GM23338 (cell line): ENCODE data around the gene CPXM2. TPM values are rescaled to one million over a fixed set of nuclear protein-coding genes. Genes with fewer than 3 reads are reported as not detected.

Experiments
- ATAC-seq: fragments of 200-7000 bp; cut with Tn5 transposase; 3 replicates; pipeline ENCODE4 v1.9.1; 2020
- DNase-seq: peaks from one replicate; pipeline ENCODE4 v3.0.0-alpha.2; 2015; ENCODE audit warnings: low spot score
- H2AFZ ChIP-seq: fragments of 200-600 bp; sonication (generic); 2 replicates; pipeline ENCODE4 v1.8.0; 2016; ENCODE audit warnings: antibody characterized with exemption, mild to moderate bottlenecking, moderate library complexity
- H3F3A ChIP-seq: fragments of 200-600 bp; sonication (generic); replicated peaks from 2 replicates; pipeline ENCODE4 v1.8.0; 2017; ENCODE audit warnings: antibody characterized with exemption, mixed run types, low read depth
- H3K27ac ChIP-seq: fragments of 200-600 bp; sonication (generic); 2 replicates; pipeline ENCODE4 v1.6.1; 2016; ENCODE audit warnings: low read depth
- H3K27me3 ChIP-seq: fragments of 200-600 bp; sonication (generic); 2 replicates; pipeline ENCODE4 v1.8.0; 2016; ENCODE audit warnings: mild to moderate bottlenecking, mixed run types, moderate library complexity; ENCODE audit not compliant: insufficient read depth
- H3K36me3 ChIP-seq: fragments of 200-600 bp; sonication (generic); 2 replicates; pipeline ENCODE4 v1.8.0; 2016; ENCODE audit warnings: mild to moderate bottlenecking; ENCODE audit not compliant: insufficient read depth
- H3K4me1 ChIP-seq: fragments of 200-600 bp; sonication (generic); 2 replicates; pipeline ENCODE4 v1.8.0; 2016; ENCODE audit warnings: mild to moderate bottlenecking, moderate library complexity; ENCODE audit not compliant: insufficient read depth
- H3K4me2 ChIP-seq: fragments of 200-600 bp; sonication (generic); 2 replicates; pipeline ENCODE4 v1.7.1; 2017; ENCODE audit warnings: mixed run types
- H3K4me3 ChIP-seq: fragments of 200-600 bp; sonication (generic); 2 replicates; pipeline ENCODE4 v1.6.1; 2016; ENCODE audit warnings: mixed run types
- H3K79me2 ChIP-seq: fragments of 200-600 bp; sonication (generic); replicated peaks from 2 replicates; pipeline ENCODE4 v1.8.0; 2017; ENCODE audit warnings: mild to moderate bottlenecking; ENCODE audit not compliant: insufficient read depth
- H3K9me2 ChIP-seq: fragments of 200-600 bp; sonication (generic); 2 replicates; pipeline ENCODE4 v1.8.0; 2017; ENCODE audit not compliant: insufficient read depth
- H4K20me1 ChIP-seq: fragments of 200-600 bp; sonication (generic); replicated peaks from 2 replicates; pipeline ENCODE4 v1.8.0; 2017; ENCODE audit warnings: mild to moderate bottlenecking; ENCODE audit not compliant: insufficient read depth
- H3K27ac Mint-ChIP-seq: 2 replicates; pipeline ENCODE4 v1.8.0; 2020; ENCODE audit warnings: inconsistent platforms, mild to moderate bottlenecking, moderate library complexity, mixed read lengths
- H3K27me3 Mint-ChIP-seq: 3 replicates; pipeline ENCODE4 v1.8.0; 2022; ENCODE audit warnings: low read depth, mild to moderate bottlenecking, moderate library complexity, mixed read lengths, inconsistent platforms; ENCODE audit not compliant: insufficient read depth, poor library complexity
- H3K36me3 Mint-ChIP-seq: 3 replicates; pipeline ENCODE4 v1.8.0; 2021; ENCODE audit warnings: low read depth, mild to moderate bottlenecking, inconsistent platforms, moderate library complexity, mixed read lengths
- H3K4me1 Mint-ChIP-seq: 3 replicates; pipeline ENCODE4 v1.8.0; 2020; ENCODE audit warnings: mild to moderate bottlenecking, inconsistent platforms, mixed read lengths
- H3K4me3 Mint-ChIP-seq: 3 replicates; pipeline ENCODE4 v1.8.0; 2021; ENCODE audit warnings: moderate library complexity, mild to moderate bottlenecking, inconsistent platforms, mixed read lengths
- H3K9me3 Mint-ChIP-seq: 3 replicates; pipeline ENCODE4 v1.8.0; 2020; ENCODE audit warnings: moderate library complexity, mild to moderate bottlenecking, inconsistent platforms, mixed read lengths
- CREB1 ChIP-seq: fragments of 250-450 bp; sonication (Bioruptor Pico); IDR thresholded peaks from 2 replicates; pipeline ENCODE4 v1.5.0; 2020; ENCODE audit warnings: low read depth, mild to moderate bottlenecking, moderate library complexity
- EZH2 ChIP-seq: fragments of 200-600 bp; sonication (generic); IDR thresholded peaks from one replicate; pipeline ENCODE4 v1.8.0; 2017; ENCODE audit warnings: antibody characterized with exemption, mild to moderate bottlenecking, low read depth; ENCODE audit not compliant: unreplicated experiment
- EZH2phosphoT487 ChIP-seq: fragments of 200-600 bp; sonication (generic); IDR thresholded peaks from one replicate; pipeline ENCODE4 v1.8.1; 2018; ENCODE audit warnings: antibody characterized with exemption; ENCODE audit not compliant: unreplicated experiment
- JUNB ChIP-seq: IDR thresholded peaks from one replicate; pipeline ENCODE4 v1.6.1; 2016; ENCODE audit warnings: antibody characterized with exemption; ENCODE audit not compliant: unreplicated experiment
- NANOG ChIP-seq: IDR thresholded peaks from 2 replicates; pipeline ENCODE4 v1.6.1; 2016; ENCODE audit warnings: antibody characterized with exemption, borderline replicate concordance
- POLR2AphosphoS5 ChIP-seq: IDR thresholded peaks from 2 replicates; pipeline ENCODE4 v1.6.1; 2016; ENCODE audit warnings: antibody characterized with exemption, low read depth
- STAT1 ChIP-seq: IDR thresholded peaks from one replicate; pipeline ENCODE4 v1.6.1; 2016; ENCODE audit warnings: antibody characterized with exemption; ENCODE audit not compliant: unreplicated experiment
- ZNF114 ChIP-seq: fragments of 250-450 bp; sonication (Bioruptor Pico); IDR thresholded peaks from 2 replicates; pipeline ENCODE4 v1.5.0; 2020; ENCODE audit warnings: mild to moderate bottlenecking, moderate library complexity
- ZNF331 ChIP-seq: fragments of 250-450 bp; sonication (Bioruptor Pico); IDR thresholded peaks from 2 replicates; pipeline ENCODE4 v1.5.0; 2020; ENCODE audit warnings: low read depth, mild to moderate bottlenecking, moderate library complexity
- polyA plus RNA-seq: library from polyadenylated mRNA; unstranded; fragments of >200 nt; fragmentation: Nextera tagmentation; extraction: Ambion mirVana; gene quantifications from 2 replicates; pipeline ENCODE4 v1.2.1, GENCODE V29; 2016
- total RNA-seq: library from RNA; depleted of rRNA; stranded (reverse); fragments of >200 nt; shearing (Covaris generic); gene quantifications from 2 replicates; pipeline ENCODE4 v1.2.3, GENCODE V29; 2014
- TF ChIP-seq, protein P1 (sequence below), 2 experiments: fragments of 200-600 bp in 1 of 2; sonication (generic) in 1 of 2; conservative IDR thresholded peaks; 2 replicates each; pipeline versions ENCODE4 v1.5.1 to v1.6.1; 2016 to 2017; ENCODE audit warnings: antibody characterized with exemption in 2 of 2, low read depth in 2 of 2, mild to moderate bottlenecking in 2 of 2, moderate library complexity in 1 of 2
- TF ChIP-seq, protein P2 (sequence below): IDR thresholded peaks from 2 replicates; pipeline ENCODE4 v1.6.1; 2016; ENCODE audit warnings: antibody characterized with exemption
- TF ChIP-seq, protein P3 (sequence below): fragments of 250-450 bp; sonication (Bioruptor Pico); IDR thresholded peaks from 2 replicates; pipeline ENCODE4 v1.5.0; 2020; ENCODE audit warnings: mild to moderate bottlenecking, moderate library complexity
- TF ChIP-seq, protein P4 (sequence below): IDR thresholded peaks from one replicate; pipeline ENCODE4 v1.6.1; 2018; ENCODE audit warnings: antibody characterized with exemption; ENCODE audit not compliant: unreplicated experiment

Gene CPXM2
- total and polyA plus RNA-seq, 2 experiments from 2014 or later, result 1.6 to 8.1 TPM

- Histone ChIP-seq H3K79me2 (no peaks in the 10 kb centered on the region), H4K20me1 (no peaks in the 10 kb centered on the region), H3K36me3 (no peaks in the 10 kb centered on the region), H3K4me3 (no peak overlapping the region), H3K27me3 (no peaks in the 10 kb centered on the region), H2AFZ (no peak overlapping the region), H3K27ac (no peak overlapping the region), H3K9me2 (no peaks in the 10 kb centered on the region), H3F3A (no peaks in the 10 kb centered on the region), H3K4me2 (no peak overlapping the region), H3K4me1 (no peaks in the 10 kb centered on the region)
- peaks cover 13% of the 10 kb centered on the region for H3K4me1 Mint-ChIP-seq
- peaks cover 3% of the 10 kb centered on the region for H3K27me3 Mint-ChIP-seq
- ATAC-seq (no peak), DNase-seq (no peak)
- no peak overlapping the region for H3K4me3 Mint-ChIP-seq
- no peak overlapping the region for H3K27ac Mint-ChIP-seq
- no peaks in the 10 kb centered on the region for H3K9me3 Mint-ChIP-seq
- TF ChIP-seq, protein P1, sequence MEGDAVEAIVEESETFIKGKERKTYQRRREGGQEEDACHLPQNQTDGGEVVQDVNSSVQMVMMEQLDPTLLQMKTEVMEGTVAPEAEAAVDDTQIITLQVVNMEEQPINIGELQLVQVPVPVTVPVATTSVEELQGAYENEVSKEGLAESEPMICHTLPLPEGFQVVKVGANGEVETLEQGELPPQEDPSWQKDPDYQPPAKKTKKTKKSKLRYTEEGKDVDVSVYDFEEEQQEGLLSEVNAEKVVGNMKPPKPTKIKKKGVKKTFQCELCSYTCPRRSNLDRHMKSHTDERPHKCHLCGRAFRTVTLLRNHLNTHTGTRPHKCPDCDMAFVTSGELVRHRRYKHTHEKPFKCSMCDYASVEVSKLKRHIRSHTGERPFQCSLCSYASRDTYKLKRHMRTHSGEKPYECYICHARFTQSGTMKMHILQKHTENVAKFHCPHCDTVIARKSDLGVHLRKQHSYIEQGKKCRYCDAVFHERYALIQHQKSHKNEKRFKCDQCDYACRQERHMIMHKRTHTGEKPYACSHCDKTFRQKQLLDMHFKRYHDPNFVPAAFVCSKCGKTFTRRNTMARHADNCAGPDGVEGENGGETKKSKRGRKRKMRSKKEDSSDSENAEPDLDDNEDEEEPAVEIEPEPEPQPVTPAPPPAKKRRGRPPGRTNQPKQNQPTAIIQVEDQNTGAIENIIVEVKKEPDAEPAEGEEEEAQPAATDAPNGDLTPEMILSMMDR (conservative IDR thresholded peaks at IDR 0.05; ENCODE audit: low read depth in 2 of 2), result no peak
- no peak for TF ChIP-seq POLR2AphosphoS5
- TF ChIP-seq CREB1 (CRISPR knock-in tag), result no peak
- TF ChIP-seq, protein P2, sequence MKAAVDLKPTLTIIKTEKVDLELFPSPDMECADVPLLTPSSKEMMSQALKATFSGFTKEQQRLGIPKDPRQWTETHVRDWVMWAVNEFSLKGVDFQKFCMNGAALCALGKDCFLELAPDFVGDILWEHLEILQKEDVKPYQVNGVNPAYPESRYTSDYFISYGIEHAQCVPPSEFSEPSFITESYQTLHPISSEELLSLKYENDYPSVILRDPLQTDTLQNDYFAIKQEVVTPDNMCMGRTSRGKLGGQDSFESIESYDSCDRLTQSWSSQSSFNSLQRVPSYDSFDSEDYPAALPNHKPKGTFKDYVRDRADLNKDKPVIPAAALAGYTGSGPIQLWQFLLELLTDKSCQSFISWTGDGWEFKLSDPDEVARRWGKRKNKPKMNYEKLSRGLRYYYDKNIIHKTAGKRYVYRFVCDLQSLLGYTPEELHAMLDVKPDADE, result no peak
- TF ChIP-seq EZH2phosphoT487, result no peak
- no peak for TF ChIP-seq ZNF114 (CRISPR knock-in tag)
- no peak for TF ChIP-seq JUNB
- TF ChIP-seq, protein P3, sequence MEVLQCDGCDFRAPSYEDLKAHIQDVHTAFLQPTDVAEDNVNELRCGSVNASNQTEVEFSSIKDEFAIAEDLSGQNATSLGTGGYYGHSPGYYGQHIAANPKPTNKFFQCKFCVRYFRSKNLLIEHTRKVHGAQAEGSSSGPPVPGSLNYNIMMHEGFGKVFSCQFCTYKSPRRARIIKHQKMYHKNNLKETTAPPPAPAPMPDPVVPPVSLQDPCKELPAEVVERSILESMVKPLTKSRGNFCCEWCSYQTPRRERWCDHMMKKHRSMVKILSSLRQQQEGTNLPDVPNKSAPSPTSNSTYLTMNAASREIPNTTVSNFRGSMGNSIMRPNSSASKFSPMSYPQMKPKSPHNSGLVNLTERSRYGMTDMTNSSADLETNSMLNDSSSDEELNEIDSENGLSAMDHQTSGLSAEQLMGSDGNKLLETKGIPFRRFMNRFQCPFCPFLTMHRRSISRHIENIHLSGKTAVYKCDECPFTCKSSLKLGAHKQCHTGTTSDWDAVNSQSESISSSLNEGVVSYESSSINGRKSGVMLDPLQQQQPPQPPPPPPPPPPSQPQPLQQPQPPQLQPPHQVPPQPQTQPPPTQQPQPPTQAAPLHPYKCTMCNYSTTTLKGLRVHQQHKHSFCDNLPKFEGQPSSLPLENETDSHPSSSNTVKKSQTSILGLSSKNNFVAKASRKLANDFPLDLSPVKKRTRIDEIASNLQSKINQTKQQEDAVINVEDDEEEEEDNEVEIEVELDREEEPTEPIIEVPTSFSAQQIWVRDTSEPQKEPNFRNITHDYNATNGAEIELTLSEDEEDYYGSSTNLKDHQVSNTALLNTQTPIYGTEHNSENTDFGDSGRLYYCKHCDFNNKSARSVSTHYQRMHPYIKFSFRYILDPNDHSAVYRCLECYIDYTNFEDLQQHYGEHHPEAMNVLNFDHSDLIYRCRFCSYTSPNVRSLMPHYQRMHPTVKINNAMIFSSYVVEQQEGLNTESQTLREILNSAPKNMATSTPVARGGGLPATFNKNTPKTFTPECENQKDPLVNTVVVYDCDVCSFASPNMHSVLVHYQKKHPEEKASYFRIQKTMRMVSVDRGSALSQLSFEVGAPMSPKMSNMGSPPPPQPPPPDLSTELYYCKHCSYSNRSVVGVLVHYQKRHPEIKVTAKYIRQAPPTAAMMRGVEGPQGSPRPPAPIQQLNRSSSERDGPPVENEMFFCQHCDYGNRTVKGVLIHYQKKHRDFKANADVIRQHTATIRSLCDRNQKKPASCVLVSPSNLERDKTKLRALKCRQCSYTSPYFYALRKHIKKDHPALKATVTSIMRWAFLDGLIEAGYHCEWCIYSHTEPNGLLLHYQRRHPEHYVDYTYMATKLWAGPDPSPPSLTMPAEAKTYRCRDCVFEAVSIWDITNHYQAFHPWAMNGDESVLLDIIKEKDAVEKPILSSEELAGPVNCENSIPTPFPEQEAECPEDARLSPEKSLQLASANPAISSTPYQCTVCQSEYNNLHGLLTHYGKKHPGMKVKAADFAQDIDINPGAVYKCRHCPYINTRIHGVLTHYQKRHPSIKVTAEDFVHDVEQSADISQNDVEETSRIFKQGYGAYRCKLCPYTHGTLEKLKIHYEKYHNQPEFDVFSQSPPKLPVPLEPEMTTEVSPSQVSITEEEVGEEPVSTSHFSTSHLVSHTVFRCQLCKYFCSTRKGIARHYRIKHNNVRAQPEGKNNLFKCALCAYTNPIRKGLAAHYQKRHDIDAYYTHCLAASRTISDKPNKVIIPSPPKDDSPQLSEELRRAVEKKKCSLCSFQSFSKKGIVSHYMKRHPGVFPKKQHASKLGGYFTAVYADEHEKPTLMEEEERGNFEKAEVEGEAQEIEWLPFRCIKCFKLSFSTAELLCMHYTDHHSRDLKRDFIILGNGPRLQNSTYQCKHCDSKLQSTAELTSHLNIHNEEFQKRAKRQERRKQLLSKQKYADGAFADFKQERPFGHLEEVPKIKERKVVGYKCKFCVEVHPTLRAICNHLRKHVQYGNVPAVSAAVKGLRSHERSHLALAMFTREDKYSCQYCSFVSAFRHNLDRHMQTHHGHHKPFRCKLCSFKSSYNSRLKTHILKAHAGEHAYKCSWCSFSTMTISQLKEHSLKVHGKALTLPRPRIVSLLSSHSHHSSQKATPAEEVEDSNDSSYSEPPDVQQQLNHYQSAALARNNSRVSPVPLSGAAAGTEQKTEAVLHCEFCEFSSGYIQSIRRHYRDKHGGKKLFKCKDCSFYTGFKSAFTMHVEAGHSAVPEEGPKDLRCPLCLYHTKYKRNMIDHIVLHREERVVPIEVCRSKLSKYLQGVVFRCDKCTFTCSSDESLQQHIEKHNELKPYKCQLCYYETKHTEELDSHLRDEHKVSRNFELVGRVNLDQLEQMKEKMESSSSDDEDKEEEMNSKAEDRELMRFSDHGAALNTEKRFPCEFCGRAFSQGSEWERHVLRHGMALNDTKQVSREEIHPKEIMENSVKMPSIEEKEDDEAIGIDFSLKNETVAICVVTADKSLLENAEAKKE (CRISPR knock-in tag), result no peak
- no peak for TF ChIP-seq STAT1
- no peak for TF ChIP-seq NANOG
- no peak for TF ChIP-seq EZH2
- TF ChIP-seq, protein P4, sequence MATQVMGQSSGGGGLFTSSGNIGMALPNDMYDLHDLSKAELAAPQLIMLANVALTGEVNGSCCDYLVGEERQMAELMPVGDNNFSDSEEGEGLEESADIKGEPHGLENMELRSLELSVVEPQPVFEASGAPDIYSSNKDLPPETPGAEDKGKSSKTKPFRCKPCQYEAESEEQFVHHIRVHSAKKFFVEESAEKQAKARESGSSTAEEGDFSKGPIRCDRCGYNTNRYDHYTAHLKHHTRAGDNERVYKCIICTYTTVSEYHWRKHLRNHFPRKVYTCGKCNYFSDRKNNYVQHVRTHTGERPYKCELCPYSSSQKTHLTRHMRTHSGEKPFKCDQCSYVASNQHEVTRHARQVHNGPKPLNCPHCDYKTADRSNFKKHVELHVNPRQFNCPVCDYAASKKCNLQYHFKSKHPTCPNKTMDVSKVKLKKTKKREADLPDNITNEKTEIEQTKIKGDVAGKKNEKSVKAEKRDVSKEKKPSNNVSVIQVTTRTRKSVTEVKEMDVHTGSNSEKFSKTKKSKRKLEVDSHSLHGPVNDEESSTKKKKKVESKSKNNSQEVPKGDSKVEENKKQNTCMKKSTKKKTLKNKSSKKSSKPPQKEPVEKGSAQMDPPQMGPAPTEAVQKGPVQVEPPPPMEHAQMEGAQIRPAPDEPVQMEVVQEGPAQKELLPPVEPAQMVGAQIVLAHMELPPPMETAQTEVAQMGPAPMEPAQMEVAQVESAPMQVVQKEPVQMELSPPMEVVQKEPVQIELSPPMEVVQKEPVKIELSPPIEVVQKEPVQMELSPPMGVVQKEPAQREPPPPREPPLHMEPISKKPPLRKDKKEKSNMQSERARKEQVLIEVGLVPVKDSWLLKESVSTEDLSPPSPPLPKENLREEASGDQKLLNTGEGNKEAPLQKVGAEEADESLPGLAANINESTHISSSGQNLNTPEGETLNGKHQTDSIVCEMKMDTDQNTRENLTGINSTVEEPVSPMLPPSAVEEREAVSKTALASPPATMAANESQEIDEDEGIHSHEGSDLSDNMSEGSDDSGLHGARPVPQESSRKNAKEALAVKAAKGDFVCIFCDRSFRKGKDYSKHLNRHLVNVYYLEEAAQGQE, result no peak
- no peak for TF ChIP-seq ZNF331
- peaks cover 3% of the 10 kb centered on the region for H3K36me3 Mint-ChIP-seq
These were observed 60.3 kb downstream of the CPXM2 start for GRCh38 chr10:123831259-123831658.
